Smooth muscle cell of bladder (primary cell): ENCODE results near the gene OR56A1. TPM values are rescaled to one million over a fixed set of nuclear protein-coding genes. Genes with fewer than 3 reads are reported as not detected.

Experiments
- total RNA-seq: library from RNA; depleted of rRNA; stranded (reverse); fragments of >200 nt; gene quantifications from 2 replicates; pipeline ENCODE4 v1.2.3, GENCODE V29; 2014

OR56A1 gene, protein sequence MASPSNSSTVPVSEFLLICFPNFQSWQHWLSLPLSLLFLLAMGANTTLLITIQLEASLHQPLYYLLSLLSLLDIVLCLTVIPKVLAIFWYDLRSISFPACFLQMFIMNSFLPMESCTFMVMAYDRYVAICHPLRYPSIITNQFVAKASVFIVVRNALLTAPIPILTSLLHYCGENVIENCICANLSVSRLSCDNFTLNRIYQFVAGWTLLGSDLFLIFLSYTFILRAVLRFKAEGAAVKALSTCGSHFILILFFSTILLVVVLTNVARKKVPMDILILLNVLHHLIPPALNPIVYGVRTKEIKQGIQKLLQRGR
- total RNA-seq = not detected in 2 replicates

GRCh38 chr11:6030708-6031405, at the start of gene OR56A1:
TSS of gene OR56A1 (minus strand) at chr11:6030758. CDS start at chr11:6027692, 3,066 bp downstream.

GRCh38 chr11:6006846-6007245, 23.7 kb downstream of the OR56A1 start, which contains the start of gene OR56A4:
TSS of gene OR56A4 (minus strand) at chr11:6006946. CDS start at chr11:6002992, 3,954 bp downstream.

GRCh38 chr11:5986885-5987284, 43.7 kb downstream of the OR56A1 start, which contains the start of gene OR52L1:
TSS of gene OR52L1 (minus strand) at chr11:5986985. CDS start at chr11:5986930, 55 bp downstream.

Other genes with a start within 250 kb of the OR56A1 start
- not detected in 2 replicates for gene OR52N5, start 247.4 kb downstream of the OR56A1 start, total RNA-seq
- not detected in 2 replicates for gene OR52N1, start 239.5 kb downstream of the OR56A1 start, total RNA-seq
- not detected in 2 replicates for gene OR52N2, start 221.8 kb downstream of the OR56A1 start, total RNA-seq
- gene OR52E6, start 188.9 kb downstream of the OR56A1 start, total RNA-seq = not detected in 2 replicates
- not detected in 2 replicates for gene OR52E8, start 173.1 kb downstream of the OR56A1 start, total RNA-seq
- gene OR52E4, start 150.1 kb downstream of the OR56A1 start, total RNA-seq = not detected in 2 replicates
- not detected in 2 replicates for gene OR52E5, start 137.6 kb downstream of the OR56A1 start, total RNA-seq
- gene OR56A3, start 88.5 kb downstream of the OR56A1 start, total RNA-seq = not detected in 2 replicates
- not detected in 2 replicates for gene OR56A5, start 62.3 kb downstream of the OR56A1 start, total RNA-seq
- not detected in 2 replicates for gene OR52L1, start 43.8 kb downstream of the OR56A1 start, total RNA-seq
- gene OR56A4, start 23.8 kb downstream of the OR56A1 start, total RNA-seq = not detected in 2 replicates
- gene OR56B4, start 76.9 kb upstream of the OR56A1 start, total RNA-seq = not detected in 2 replicates
- gene OR52B2, start 139.6 kb upstream of the OR56A1 start, total RNA-seq = not detected in 2 replicates
- gene OR52W1, start 168.5 kb upstream of the OR56A1 start, total RNA-seq = not detected in 2 replicates
- not detected in 2 replicates for gene C11orf42, start 174.8 kb upstream of the OR56A1 start, total RNA-seq
- 5.1 and 7.8 TPM in 2 replicates for gene FHIP1B, start 203.9 kb upstream of the OR56A1 start, total RNA-seq
- gene CNGA4, start 208.3 kb upstream of the OR56A1 start, total RNA-seq = under 0.01 and 0.09 TPM in 2 replicates
- gene CCKBR, start 229.1 kb upstream of the OR56A1 start, total RNA-seq = not detected in 2 replicates